NT2/D1 (cell line): ENCODE data around the gene GRB10.

Source experiments
- SUZ12 ChIP-seq: IDR thresholded peaks from 2 replicates; pipeline ENCODE4 v1.6.1; 2011; ENCODE audit not compliant: insufficient read length, insufficient read depth; ENCODE audit errors: extremely low read depth
- YY1 ChIP-seq: IDR thresholded peaks from 2 replicates; pipeline ENCODE4 v1.6.1; 2011; ENCODE audit not compliant: insufficient read length, insufficient read depth
- ZNF274 ChIP-seq: IDR thresholded peaks from 2 replicates; pipeline ENCODE4 v1.6.1; 2011; ENCODE audit warnings: mild to moderate bottlenecking, low read depth, low read length

- no peak for TF ChIP-seq ZNF274
- TF ChIP-seq SUZ12, result no peak
- no peak for TF ChIP-seq YY1
Observed at GRCh38 chr7:50591098-50591479, 191.6 kb downstream of the GRB10 start.
